Measurements from ENCODE around the gene GPX2. TPM values are rescaled to one million over a fixed set of nuclear protein-coding genes. Genes with fewer than 3 reads are reported as not detected.

Gene GPX2
- total RNA-seq, 2 experiments from 2014 or later, result not detected

DNA sequence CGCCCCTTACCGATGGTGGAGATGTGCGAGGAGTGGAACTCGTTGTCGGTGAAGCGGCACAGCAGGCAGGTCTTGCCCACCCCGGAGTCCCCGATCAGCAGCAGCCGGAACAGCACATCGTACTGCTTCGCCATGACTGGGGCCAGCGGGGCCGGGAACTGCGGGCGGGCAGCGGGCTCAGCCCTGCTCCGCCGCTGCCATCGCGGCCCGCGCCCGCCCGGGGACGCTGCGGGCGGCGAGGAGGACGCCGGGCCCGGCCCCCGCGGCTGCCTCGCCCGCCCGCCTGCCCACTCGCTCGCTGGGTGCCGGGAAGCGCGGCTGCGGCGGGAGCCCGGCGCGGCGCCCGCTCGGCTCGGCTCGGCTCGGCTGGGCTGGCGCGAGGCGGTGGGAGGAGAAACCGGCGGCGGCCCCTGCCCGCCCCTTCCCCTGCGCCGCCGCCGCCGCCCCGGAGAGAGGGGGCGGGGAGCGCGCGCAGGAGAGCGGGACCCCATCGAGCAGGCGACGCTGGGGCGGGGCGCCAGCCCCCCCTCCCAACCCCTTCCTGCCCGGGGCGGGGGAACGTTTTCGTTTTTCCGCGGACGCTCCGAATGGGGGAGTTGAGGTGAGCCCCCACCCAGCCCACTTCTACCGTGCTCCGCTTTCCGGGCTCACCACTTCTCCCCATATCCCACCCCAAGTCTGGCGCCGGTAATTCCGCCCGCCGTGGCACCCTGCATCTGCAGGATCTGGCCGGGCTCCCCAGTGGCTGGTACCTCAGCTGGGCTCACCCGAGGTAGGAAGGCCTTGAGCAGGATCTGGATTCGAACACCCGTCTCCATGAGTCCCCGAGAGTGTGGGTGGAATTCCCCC, 29.6 kb upstream of the GPX2 start, which contains the start of gene RAB15:
Gene RAB15 (minus strand): TSS at position 394 of the 849 bp plus-strand sequence. CDS start 260 bp downstream, at position 134.
- DNase-seq, result peak; percentile 48
- no peak within 1 kb of the TSS for H3K27ac Mint-ChIP-seq
- H3K4me1 Mint-ChIP-seq (ENCODE audit: low read depth), result peaks cover 5% of the 10 kb centered on the region
- ChIA-PET CTCF (interaction anchor here (2.3 kb wide), 1 partner anchor 12 kb away, joined by 6 read pairs; no protein-coding TSS in a partner anchor), POLR2A (no interaction called here)
- H3K36me3 Mint-ChIP-seq, result no peaks in the 10 kb centered on the region
- H3K27me3 Mint-ChIP-seq, result no peaks in the 10 kb centered on the region
- peak within 1 kb of the TSS; percentile 79 for H3K4me3 Mint-ChIP-seq
- no peaks in the 10 kb centered on the region for H3K9me3 Mint-ChIP-seq
- intact Hi-C loops (cut with micrococcal nuclease), result no loop called here

- no peaks in the 10 kb centered on the region for H3K27me3 Mint-ChIP-seq
- no peak overlapping the region for H3K27ac Mint-ChIP-seq
- ChIA-PET POLR2A (interaction anchor here (1.4 kb wide), 1 partner anchor 16 kb away, joined by 4 read pairs; the partner anchor contains the start of gene FNTB), CTCF (no interaction called here)
- H3K4me3 Mint-ChIP-seq, result peak overlapping the region; percentile 72
- H3K36me3 Mint-ChIP-seq, result no peaks in the 10 kb centered on the region
- peaks cover 5% of the 10 kb centered on the region for H3K4me1 Mint-ChIP-seq (ENCODE audit: low read depth)
- DNase-seq, result no peak
- intact Hi-C loops (cut with micrococcal nuclease), result no loop called here
- H3K9me3 Mint-ChIP-seq, result no peaks in the 10 kb centered on the region
These were observed 29.0 kb upstream of the GPX2 start for GRCh38 chr14:64971491-64971942.

DNA sequence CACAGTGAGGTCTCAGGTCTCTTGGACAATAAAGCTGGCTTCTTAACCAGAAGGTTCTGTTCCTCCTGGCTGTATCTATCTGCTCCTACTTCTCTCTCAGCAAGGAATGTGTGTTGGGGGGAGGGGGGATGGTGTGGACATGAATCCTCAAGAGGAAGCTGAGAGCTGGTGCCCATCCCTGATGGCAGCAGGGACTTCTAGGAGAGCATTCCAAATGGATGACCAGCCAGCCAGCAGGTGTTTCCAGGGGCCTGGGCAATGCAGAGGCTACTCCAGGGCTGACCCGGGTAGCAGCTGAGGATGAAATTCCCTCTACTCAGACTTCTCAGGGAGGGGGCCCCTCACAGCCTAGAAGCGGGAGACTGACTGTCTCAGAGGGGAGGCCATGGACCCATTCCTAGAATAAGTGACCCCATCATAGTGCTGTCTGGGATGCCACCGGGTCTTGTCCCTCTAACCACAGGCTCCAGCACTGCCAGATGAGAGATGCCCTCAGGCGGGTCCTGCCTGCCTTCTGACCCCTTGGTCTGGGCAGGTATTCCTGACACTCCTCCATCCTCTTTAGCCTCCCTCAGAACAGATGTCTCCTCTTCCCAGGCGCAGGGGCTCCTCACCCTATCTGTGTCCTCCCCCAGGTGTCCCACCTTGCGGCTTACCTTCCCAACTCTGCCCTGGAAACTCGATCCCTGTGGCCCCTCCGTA, 28.4 kb upstream of the GPX2 start:
- Mint-ChIP-seq H3K27ac (no peak overlapping the region), H3K9me3 (no peaks in the 10 kb centered on the region), H3K36me3 (no peaks in the 10 kb centered on the region), H3K27me3 (no peaks in the 10 kb centered on the region), H3K4me3 (peak overlapping the region; percentile 72), H3K4me1 (ENCODE audit: low read depth) (peaks cover 5% of the 10 kb centered on the region)
- intact Hi-C loops (cut with micrococcal nuclease), result no loop called here
- CTCF ChIA-PET, result interaction anchor here (1.0 to 1.4 kb wide), 2 partner anchors 16 to 49 kb away, joined by 4 to 6 read pairs; partner anchors contain the start of gene FNTB
- no peak for DNase-seq
- POLR2A ChIA-PET, result interaction anchor here (0.5 to 1.4 kb wide), 3 partner anchors 16 to 466 kb away, joined by 3 to 4 read pairs (median 3); partner anchors contain the start of genes CHURC1 and FNTB

DNA sequence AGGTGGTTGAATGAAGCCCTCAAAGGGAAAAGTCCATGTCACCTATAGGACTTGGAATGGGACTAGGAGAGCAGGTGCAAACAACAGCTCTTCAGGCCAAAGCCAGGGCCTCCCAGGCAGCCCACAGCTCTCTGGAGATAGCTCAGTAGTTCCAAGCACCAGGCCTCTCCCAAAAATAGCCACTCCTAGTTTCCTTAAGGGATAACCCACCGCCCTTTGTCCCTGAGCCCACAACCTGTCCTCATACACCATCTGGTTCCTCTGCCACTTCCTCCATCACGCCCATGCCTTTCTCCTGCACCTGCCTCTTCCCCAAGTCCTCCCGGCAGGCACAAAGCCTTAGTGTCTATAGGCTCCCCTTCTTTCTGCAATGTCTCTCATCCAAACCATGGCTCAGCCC, 27.5 kb upstream of the GPX2 start:
- no peak overlapping the region for H3K4me3 Mint-ChIP-seq
- H3K9me3 Mint-ChIP-seq, result no peaks in the 10 kb centered on the region
- H3K27ac Mint-ChIP-seq, result no peak overlapping the region
- no peaks in the 10 kb centered on the region for H3K36me3 Mint-ChIP-seq
- ChIA-PET CTCF (interaction anchor here (1.0 to 1.4 kb wide), 2 partner anchors 17 to 50 kb away, joined by 4 to 6 read pairs; partner anchors contain the start of gene FNTB), POLR2A (interaction anchor here (1.2 to 1.4 kb wide), 2 partner anchors 17 to 56 kb away, joined by 3 to 4 read pairs; partner anchors contain the start of genes CHURC1 and FNTB)
- intact Hi-C loops (cut with micrococcal nuclease), result no loop called here
- no peak for DNase-seq
- H3K4me1 Mint-ChIP-seq (ENCODE audit: low read depth), result peaks cover 5% of the 10 kb centered on the region
- no peaks in the 10 kb centered on the region for H3K27me3 Mint-ChIP-seq

- Mint-ChIP-seq H3K27me3 (no peaks in the 10 kb centered on the region), H3K9me3 (no peaks in the 10 kb centered on the region), H3K4me1 (ENCODE audit: low read depth) (peaks cover 5% of the 10 kb centered on the region), H3K4me3 (no peak overlapping the region), H3K27ac (no peak overlapping the region), H3K36me3 (no peaks in the 10 kb centered on the region)
- ChIA-PET CTCF (interaction anchor here (0.8 kb wide), 1 partner anchor 145 kb away, joined by 3 read pairs; no protein-coding TSS in a partner anchor), POLR2A (no interaction called here)
- no peak for DNase-seq
- intact Hi-C loops (cut with micrococcal nuclease), result no loop called here
These were observed 26.1 kb upstream of the GPX2 start for GRCh38 chr14:64968651-64969050.

DNA sequence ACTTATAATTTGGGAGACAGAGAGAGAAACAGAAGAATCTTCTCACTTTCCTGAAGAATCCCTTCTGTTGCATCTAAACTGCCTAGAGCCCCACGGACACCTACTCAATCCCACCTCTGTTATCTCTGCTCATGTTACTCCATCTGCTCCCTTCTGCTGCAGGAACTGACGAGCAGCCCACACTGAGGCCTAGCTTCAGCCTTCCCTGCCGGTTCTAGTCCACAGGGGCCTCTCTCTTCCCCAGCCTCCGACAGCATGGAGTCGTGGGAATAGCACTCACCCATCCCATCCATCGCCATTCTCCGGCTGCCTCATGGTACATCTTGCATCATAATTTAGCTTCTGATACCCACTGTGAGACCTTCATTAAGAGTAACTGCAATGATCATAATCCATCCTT, 25.6 kb upstream of the GPX2 start:
- no peaks in the 10 kb centered on the region for H3K27me3 Mint-ChIP-seq
- no peaks in the 10 kb centered on the region for H3K9me3 Mint-ChIP-seq
- peaks cover 5% of the 10 kb centered on the region for H3K4me1 Mint-ChIP-seq (ENCODE audit: low read depth)
- ChIA-PET CTCF (interaction anchor here (0.8 kb wide), 1 partner anchor 145 kb away, joined by 3 read pairs; no protein-coding TSS in a partner anchor), POLR2A (no interaction called here)
- H3K27ac Mint-ChIP-seq, result no peak overlapping the region
- intact Hi-C loops (cut with micrococcal nuclease), result no loop called here
- no peaks in the 10 kb centered on the region for H3K36me3 Mint-ChIP-seq
- no peak for DNase-seq
- H3K4me3 Mint-ChIP-seq, result no peak overlapping the region

GRCh38 chr14:64966976-64967375, 24.4 kb upstream of the GPX2 start:
- Mint-ChIP-seq H3K4me3 (no peak overlapping the region), H3K36me3 (no peaks in the 10 kb centered on the region), H3K4me1 (ENCODE audit: low read depth) (peaks cover 5% of the 10 kb centered on the region), H3K27me3 (no peaks in the 10 kb centered on the region), H3K27ac (no peak overlapping the region), H3K9me3 (no peaks in the 10 kb centered on the region)
- CTCF ChIA-PET, result interaction anchor here (0.5 kb wide), 1 partner anchor 79 kb away, joined by 3 read pairs; no protein-coding TSS in a partner anchor
- POLR2A ChIA-PET, result no interaction called here
- intact Hi-C loops (cut with micrococcal nuclease), result no loop called here
- DNase-seq, result no peak

GRCh38 chr14:64965356-64966000, 22.9 kb upstream of the GPX2 start:
- no peaks in the 10 kb centered on the region for H3K9me3 Mint-ChIP-seq
- DNase-seq, result no peak
- H3K27me3 Mint-ChIP-seq, result no peaks in the 10 kb centered on the region
- intact Hi-C loops (cut with micrococcal nuclease), result no loop called here
- ChIA-PET CTCF (interaction anchor here (0.6 kb wide), 1 partner anchor 13 kb away, joined by 3 read pairs; no protein-coding TSS in a partner anchor), POLR2A (no interaction called here)
- no peak overlapping the region for H3K27ac Mint-ChIP-seq
- H3K36me3 Mint-ChIP-seq, result no peaks in the 10 kb centered on the region
- no peak overlapping the region for H3K4me3 Mint-ChIP-seq
- peaks cover 1% of the 10 kb centered on the region for H3K4me1 Mint-ChIP-seq (ENCODE audit: low read depth)

DNA sequence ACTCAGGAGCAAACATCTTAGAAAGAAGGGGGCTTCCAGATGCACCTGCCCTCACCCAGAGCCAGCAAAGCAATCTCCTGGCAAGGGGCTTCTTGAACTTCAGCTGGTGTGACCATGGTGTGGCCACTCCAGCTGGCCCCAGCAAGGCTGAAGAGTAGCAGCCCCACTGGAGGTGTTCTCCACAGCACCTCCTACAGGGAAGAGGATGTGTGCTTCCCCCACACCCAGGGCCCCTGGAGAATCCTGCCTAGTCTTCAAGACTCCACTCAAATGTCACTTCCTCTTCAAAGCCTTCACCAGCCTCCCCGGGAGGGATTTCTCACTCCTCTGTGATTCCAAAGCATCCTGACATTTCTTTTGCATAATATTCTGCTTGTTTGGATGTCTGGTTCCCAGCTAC, 21.1 kb upstream of the GPX2 start:
- Mint-ChIP-seq H3K9me3 (no peaks in the 10 kb centered on the region), H3K4me3 (no peak overlapping the region), H3K27me3 (no peaks in the 10 kb centered on the region), H3K4me1 (ENCODE audit: low read depth) (no peaks in the 10 kb centered on the region), H3K36me3 (no peaks in the 10 kb centered on the region), H3K27ac (no peak overlapping the region)
- ChIA-PET CTCF (no interaction called here), POLR2A (no interaction called here)
- no peak for DNase-seq
- intact Hi-C loops (cut with micrococcal nuclease), result no loop called here

DNA sequence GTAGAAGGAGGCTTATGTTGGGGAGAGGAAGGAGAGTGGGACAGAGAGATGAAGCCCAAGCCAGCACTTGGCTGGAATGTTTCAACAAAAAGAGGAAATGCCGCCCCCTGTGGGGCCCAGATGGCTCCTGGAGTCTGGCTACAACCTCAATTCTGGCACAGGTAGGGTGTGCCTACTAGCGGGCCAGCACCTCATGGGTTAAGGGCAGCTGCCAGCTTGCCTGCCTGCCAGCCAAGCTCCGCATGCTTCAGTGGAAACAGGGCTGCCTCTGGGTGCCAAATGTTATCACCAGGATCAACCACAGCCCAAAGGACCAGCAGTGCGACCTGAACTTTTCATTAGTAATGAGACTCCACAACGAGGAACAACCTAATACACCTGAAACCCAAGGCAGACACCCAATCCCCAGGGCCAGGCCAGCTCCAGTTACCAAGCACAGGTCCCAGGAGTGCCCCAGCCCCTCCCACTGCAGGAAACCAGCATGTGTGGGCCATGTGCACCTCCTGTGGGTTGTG, 18.3 kb upstream of the GPX2 start:
- intact Hi-C loops (cut with micrococcal nuclease), result no loop called here
- Mint-ChIP-seq H3K9me3 (no peaks in the 10 kb centered on the region), H3K36me3 (no peaks in the 10 kb centered on the region), H3K4me3 (no peak overlapping the region), H3K27ac (no peak overlapping the region), H3K4me1 (ENCODE audit: low read depth) (no peaks in the 10 kb centered on the region), H3K27me3 (no peaks in the 10 kb centered on the region)
- CTCF ChIA-PET, result interaction anchor here (0.8 to 1.0 kb wide), 2 partner anchors 25 to 137 kb away, joined by 3 read pairs; no protein-coding TSS in a partner anchor
- DNase-seq, result no peak
- POLR2A ChIA-PET, result no interaction called here

- Mint-ChIP-seq H3K36me3 (peaks cover 2% of the 10 kb centered on the region), H3K27ac (no peak overlapping the region), H3K9me3 (no peaks in the 10 kb centered on the region), H3K27me3 (no peaks in the 10 kb centered on the region), H3K4me3 (no peak overlapping the region), H3K4me1 (ENCODE audit: low read depth) (no peaks in the 10 kb centered on the region)
- CTCF ChIA-PET, result interaction anchor here (0.7 kb wide), 1 partner anchor 206 kb away, joined by 3 read pairs; no protein-coding TSS in a partner anchor
- DNase-seq, result no peak
- intact Hi-C loops (cut with micrococcal nuclease), result no loop called here
- POLR2A ChIA-PET, result interaction anchor here (0.8 kb wide), 1 partner anchor 11 kb away, joined by 3 read pairs; no protein-coding TSS in a partner anchor
These were observed 16.2 kb upstream of the GPX2 start for GRCh38 chr14:64958743-64959142.

Data from activated CD4-positive, alpha-beta memory T cell treated with anti-CD3 and anti-CD28 coated beads for 36 hours (primary cell).